ENCODE data around the gene MCC.

MCC gene

DNA sequence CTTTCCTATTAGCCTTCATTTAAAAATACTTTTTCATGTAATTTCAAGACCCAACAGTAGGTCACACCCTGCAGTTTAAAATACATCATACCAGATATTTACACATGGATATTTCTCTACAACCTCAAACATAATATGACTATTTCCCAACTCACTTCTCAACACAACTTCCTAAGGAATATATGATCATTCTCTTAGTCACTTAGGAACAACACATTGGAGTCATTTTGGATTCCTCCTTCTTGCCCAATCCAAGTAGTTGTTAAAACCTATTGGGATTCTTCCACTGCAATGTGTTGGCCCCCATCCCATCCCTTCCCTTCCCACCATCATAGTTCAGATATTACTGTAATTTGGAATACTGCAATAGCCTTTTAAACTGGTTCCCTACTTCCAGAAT lies 366.2 kb downstream of the MCC start:
- no peak for DNase-seq (ENCODE audit: low read depth in 2 of 2, low spot score in 1 of 2)

DNA sequence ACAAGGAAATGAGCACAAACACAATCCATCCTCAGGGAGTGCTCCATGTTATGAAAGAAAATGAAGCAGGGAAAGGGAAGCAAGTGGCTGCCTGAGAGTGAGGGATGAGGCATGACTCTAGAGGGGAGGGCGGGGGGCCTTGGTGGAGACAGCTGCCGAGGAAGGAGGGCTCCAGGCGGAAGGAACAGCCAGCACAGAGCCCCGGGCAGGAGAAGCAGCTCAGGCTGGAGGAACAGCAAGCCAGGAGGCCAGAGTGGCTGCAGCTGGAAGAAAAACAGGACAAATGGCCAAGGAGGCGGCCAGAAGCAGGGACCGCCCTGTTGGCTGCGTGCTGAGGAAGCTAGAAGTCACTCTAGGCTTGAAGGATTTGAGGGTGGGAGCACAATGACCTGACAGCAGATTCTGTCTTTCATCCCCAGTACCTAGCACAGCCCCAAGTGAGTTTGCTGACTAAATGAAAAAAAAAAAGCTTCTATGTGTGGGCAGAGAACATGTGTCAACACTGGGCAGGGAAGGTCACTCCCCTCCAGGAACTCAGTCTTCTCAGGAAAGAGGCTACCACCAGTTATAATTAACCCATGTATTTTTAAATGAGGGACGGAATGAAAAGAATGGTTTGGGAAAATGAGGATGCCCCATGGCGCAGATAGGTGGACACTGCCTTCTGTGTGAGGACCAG lies 368.9 kb downstream of the MCC start:
- no peak for DNase-seq (ENCODE audit: low read depth in 2 of 2, low spot score in 1 of 2)

DNA sequence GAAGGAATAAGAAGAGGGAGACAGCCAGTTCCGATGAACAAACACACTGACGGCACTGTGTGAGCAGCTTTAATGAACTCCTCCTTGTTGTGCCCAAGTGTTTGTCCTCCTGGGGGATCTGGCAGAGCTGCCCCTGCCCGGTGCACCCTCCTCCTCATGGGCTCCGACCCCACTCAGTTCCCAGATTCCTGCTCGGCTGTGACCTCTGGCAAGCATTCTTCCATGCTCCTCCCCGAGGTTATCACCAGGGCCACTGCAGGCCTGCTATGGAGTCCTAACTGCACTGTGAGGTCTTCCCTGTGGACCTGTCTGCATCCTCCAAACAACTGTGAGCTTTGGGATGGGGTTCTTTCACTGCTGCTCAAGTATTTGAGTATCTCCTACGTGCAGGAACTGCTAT lies 369.5 kb downstream of the MCC start:
- no peak for DNase-seq (ENCODE audit: low read depth in 2 of 2, low spot score in 1 of 2)

DNA sequence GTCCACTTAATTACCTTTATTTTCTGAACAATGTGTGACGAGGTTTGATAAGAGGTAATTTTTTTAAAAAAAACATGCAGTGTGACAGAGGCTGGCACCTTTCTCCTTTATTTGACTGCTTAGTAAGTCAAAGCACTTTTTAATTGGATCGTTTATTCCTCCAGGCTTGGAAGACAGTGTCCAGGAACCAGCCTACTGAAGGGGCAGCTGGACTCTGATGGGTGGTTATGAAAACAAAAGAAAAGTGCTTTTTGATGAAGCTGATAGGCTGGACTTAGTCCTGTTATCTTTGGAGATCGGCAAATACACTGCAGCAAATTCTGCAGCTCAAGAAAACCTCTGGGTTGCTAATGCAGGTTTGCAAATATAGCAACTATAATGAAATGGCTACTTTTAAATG lies 370.0 kb downstream of the MCC start:
- DNase-seq (ENCODE audit: low read depth in 2 of 2, low spot score in 1 of 2): no peak

DNA sequence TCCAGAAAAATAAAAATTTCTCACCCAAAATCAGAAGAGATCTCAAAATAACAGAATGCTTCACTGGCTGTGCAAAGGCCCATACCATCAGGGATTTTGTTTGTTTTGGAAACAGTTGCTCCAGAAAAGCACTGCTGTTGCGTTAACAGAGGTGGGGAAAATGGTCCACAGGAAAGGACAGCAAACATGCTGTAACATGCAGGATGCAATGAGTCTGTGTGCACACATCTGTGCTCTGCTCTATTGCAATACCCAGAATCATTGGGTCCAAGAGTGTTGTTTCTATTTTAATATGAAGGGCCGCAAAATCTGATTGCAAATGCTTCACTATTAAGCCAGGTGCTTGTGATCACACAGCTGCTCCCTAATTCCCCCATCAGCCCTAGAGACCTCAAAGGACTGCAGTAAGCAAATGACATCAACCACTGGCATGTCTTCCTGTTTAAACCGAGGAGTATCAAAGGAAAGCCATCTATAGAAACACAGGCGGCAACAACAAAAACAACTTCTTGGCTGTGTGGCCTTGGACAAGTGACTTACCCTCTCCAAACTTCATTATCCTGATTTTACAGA lies 370.6 kb downstream of the MCC start:
- no peak for DNase-seq (ENCODE audit: low read depth in 2 of 2, low spot score in 1 of 2)

DNA sequence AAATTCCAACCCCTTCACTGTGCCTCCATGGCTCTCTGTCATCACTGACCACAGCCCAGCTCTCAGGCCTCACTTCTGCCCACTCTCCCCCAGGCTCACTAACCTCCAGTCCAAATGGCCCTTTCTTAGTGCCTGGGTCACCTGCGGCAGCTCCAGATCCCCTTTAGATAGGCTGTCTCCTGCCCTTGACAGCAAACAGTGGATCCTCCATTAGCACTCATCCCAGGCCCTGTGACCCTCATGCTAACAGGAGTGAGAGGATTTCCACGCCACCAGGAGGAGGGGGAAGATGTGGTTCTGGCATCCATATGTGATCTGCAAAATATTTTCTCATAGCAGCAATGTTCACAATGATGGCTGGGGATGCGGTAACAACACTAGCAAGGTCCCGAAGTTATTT lies 372.3 kb downstream of the MCC start:
- no peak for DNase-seq (ENCODE audit: low read depth in 2 of 2, low spot score in 1 of 2)

DNA sequence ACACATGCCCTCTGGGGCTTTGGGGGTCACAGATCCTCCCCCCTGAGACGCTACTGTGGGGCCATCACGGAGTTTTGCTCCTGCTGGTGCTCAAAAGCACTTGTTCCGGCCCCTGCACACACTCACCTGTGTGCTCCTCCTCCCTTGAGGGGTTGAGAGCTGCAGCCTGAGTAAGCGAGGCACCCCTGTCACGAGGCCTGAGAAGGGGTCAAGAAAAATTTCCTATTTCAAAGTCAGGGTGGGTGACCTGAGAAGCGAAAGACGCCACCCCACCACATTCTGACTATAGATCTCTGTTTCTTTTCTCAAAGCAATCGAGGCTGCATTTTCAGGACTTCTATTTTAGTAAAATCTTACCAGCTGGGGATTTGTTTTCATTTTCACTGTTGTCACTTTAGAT lies 373.2 kb downstream of the MCC start:
- no peak for DNase-seq (ENCODE audit: low read depth in 2 of 2, low spot score in 1 of 2)

DNA sequence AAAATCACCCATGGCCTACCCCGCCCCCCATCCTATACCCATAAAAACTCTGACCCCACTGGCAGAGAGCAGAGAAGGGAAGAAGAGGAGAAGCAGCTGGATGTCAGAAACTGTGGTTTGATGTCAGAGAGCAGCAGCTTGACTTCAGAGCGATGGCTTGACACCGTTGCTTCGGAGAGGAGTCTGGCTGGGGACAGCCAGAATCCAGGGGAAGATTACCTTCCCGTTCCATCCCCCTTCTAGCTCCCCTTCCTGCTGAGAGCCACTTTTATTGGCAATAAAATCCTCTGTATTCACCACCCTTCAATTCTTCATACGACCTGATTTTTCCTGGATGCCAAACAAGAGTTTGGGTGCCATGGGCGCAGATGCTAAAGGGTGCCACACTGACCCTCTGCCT lies 373.7 kb downstream of the MCC start:
- no peak for DNase-seq (ENCODE audit: low read depth in 2 of 2, low spot score in 1 of 2)

DNA sequence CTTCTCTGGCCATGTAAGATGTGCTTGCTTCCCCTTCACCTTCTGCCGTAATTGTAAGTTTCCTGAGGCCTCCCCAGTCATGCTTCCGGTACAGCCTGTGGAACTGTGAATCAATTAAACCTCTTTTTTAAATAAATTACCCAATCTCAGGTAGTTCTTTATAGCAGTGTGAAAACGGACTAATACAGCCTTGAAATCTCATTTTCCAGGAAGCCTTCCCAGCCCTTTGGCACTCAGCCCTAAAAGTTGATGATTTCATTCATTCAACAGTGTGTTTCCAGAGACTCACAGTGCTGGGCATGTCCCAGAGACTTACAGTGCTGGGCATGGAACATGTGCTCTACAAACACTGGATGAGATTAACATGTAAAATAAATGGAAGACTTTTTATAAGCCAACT lies 375.8 kb downstream of the MCC start:
- no peak for DNase-seq (ENCODE audit: low read depth in 2 of 2, low spot score in 1 of 2)

DNA sequence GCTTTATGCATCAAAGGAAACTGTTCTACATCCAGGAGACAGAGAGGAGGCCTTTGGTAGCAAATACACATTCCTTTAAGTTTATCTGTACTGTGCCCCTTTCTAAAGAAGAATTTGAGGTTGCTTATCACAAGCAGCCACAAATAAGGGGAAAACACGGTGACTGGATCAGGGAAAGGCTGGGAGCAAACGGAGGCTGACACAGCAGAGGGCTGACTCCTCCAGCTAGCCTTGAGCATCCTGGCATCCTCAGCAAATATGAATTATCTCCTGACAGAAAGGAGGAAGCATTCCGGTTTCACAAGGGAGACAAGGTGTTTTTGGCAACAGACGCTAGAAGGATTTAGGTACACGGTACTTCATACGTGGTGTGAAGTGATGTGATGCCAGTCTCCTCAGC lies 378.1 kb downstream of the MCC start:
- DNase-seq (ENCODE audit: low read depth in 2 of 2, low spot score in 1 of 2): no peak

DNA sequence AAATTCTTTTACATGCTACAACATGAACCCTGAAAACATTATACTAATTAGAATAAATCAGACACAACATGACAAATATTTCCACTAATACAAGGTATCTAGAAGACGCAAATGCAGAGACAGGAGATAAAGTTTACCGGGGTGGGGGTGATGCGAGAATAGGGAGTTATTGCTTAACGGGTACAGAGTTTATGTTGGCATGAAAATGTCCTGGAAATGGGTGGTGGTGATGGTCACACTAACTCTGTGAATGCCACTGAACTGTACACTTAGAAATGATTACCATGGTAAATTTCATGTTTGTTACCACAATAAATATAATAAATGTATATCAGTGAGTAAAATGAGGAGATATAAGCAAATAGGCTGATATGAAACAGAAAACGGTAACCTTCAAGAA lies 378.9 kb downstream of the MCC start:
- no peak for DNase-seq (ENCODE audit: low read depth in 2 of 2, low spot score in 1 of 2)

DNA sequence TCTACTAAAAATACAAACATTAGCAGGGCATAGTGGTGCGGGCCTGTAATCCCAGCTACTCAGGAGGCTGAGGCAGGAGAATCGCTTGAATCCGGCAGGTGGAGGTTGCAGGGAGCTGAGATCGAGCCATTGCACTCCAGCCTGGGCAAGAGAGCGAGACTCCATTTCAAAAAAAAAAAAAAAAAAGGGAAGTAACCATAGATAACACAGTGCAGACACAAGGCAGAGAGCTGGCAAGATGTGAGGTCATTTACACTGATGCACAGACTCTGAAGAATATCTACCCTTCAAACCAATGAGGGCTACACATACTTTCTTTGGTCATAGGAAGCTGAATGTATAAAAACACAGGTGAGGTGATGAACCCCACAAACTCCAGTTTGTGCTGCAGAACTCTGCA lies 379.8 kb downstream of the MCC start:
- no peak for DNase-seq (ENCODE audit: low read depth in 2 of 2, low spot score in 1 of 2)

DNA sequence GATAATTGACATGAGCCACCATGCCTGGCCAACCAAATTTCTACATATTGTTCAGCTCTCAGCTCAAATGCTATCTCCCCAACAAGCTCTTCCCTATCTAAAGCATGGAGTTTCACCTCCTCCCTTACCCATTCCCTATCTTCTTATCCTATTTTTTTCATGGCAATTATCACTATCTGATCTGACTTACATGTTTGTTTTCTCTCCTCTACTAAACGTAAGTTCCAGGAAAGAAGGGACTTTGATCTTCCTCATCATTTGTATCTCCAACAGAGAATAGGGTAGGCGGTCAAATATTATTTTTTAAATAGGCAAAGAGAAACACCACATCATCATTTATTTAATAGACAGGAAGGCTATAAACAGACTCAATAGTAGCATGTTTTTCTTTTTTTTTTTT lies 381.4 kb downstream of the MCC start:
- no peak for DNase-seq (ENCODE audit: low read depth in 2 of 2, low spot score in 1 of 2)

DNA sequence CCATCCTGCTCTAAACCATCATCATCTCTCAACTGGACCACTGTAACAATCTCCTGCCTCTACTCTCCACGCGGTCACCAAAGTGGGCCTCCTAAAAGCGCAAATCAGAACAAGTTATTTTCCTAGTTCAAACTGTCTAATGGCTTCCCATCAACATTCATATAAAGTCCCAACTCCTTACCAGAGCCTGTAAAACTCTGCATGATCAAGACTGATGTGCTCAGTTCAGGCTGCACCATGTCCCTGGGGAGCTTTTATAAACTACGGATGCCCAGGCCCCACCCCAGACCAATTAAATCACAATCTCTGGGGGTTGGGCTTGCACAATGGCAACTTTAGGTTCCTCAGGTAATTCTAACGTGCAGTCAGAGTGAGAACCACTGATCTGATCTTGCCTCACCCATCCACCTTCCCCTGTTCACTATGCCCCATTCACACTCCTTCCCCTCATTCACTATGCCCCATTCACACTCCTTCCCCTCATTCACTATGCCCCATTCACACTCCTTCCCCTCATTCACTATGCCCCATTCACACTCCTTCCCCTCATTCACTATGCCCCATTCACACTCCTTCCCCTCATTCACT lies 382.5 kb downstream of the MCC start:
- no peak for DNase-seq (ENCODE audit: low read depth in 2 of 2, low spot score in 1 of 2)

DNA sequence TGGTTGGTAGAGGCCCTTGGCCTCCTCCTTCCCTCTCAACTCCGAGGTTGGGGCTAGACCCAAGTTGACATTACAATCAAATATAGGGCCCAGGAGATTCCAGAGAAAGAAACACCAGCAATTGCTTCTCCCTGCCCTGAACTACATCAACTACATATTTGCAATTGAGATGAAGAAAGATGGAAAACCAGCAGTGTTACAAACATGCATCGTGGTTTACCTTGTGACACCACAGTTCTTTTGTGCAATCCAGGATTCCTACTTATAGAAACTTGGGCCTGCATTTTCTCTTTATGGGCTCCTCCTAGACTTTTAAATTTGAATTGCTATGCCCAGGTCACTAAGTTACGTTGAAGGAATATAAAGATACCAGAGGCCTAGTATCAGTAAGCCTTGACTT lies 384.9 kb downstream of the MCC start:
- no peak for DNase-seq (ENCODE audit: low read depth in 2 of 2, low spot score in 1 of 2)

DNA sequence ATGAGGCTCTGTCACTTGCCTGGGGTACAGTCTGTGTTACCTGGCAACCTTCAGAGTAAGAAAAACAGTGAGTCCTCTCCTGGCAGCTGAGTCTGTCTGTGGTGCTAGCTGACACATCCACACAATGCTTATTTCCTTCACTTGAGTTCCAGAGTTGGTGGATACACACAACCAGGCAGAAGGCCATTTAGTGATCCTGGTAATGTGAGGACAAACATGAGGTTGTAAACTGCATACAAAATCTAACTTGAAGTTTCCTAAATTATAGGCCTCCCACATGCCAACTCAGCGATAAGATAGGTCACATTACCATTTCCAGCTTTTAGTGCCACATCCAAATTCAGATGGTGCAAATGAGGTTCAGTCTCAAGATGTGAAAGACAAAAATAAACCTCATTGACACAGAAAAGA lies 386.1 kb downstream of the MCC start:
- no peak for DNase-seq (ENCODE audit: low read depth in 2 of 2, low spot score in 1 of 2)

DNA sequence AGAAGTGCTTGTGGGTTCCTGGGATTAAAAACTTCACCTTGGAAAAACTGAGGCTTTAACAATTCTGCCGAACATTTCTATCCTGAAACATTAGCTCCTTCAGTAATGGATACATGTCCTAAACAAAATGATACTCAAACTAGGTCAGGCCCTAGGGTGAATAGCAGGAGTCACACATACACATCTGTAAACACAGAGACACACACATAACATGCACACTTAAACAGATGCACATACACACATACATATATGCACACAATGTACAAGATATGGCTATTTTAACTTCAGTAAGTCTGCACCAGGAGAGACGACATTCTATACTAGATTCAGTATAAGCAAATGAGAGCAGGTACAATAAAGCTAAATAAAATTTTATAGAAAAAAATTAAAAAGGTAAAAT lies 387.3 kb downstream of the MCC start:
- DNase-seq (ENCODE audit: low read depth in 2 of 2, low spot score in 1 of 2): no peak

DNA sequence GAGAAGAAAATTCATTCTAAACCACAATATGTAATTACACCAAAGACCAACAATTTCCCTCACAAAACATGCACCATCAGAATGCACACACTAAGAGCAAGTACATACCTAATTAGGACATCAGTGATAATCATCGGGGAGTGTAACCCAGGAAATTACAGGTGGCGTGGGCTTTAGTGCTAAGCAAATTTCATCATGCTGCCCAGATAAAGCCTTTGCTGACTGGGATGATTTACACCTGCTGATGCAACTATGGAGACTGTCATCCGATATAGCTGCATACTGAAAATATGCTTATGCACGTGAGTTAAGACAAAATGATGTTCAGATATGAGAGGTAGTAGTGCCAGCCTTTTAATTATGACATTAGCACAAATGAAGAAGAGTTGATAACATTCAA lies 388.4 kb downstream of the MCC start:
- no peak for DNase-seq (ENCODE audit: low read depth in 2 of 2, low spot score in 1 of 2)

DNA sequence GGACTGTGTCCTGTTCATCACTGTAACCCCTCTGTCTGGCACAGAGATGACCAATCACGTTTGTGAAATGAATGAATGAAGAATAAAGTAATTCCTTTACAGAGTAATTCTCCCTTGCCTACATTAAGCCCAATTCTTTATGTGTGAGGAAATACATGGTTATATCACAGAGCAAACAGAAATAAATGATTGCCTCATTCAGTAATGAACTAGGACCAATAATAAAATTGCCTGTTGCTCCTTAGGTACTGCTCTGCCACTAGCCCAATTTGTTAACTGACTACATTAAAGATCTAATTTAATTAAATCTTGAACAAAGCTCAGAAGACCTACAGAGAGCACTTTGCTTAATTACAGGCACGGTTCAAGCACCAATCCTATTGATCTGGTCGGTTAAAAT lies 389.9 kb downstream of the MCC start:
- no peak for DNase-seq (ENCODE audit: low read depth in 2 of 2, low spot score in 1 of 2)

DNA sequence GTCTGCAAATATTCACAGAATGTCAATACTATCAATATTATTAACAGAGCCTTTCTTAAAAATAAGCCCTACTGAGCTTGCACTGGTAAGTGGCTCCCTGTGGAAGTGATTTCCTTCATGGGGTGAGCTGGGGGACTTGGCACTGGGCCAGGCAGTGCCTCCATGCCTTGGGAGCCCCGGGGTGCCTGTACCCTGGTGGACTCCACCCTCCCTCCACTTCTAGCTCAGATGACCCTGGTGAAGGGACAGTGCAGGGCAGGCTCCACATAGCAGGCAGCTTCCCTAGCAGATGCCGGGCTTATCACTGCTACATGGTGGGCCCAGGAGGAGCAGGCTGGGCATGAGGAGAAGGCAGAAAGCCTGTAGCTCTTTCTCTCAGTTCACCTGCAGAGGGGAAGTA lies 392.4 kb downstream of the MCC start:
- DNase-seq (ENCODE audit: low read depth in 2 of 2, low spot score in 1 of 2): no peak

DNA sequence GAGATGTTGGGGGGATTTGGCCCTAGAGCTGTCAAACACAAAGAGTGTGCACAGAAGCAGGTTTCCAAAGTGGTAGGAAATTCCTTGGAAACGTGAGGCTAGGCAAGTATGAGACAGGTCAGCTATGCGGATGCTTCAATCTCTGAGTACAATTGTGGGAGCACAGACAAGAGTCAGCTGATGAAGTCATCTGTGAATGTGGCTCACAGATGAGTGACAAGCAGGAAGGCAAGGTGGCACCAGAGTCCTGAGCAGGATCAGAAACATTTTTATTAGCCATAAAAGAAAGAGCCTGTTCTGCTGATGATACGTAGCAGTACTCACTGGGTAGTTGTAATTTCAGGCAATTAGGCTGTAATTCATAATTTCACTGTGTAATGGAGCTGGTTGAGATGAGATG lies 394.7 kb downstream of the MCC start:
- DNase-seq (ENCODE audit: low read depth in 2 of 2, low spot score in 1 of 2): no peak

DNA sequence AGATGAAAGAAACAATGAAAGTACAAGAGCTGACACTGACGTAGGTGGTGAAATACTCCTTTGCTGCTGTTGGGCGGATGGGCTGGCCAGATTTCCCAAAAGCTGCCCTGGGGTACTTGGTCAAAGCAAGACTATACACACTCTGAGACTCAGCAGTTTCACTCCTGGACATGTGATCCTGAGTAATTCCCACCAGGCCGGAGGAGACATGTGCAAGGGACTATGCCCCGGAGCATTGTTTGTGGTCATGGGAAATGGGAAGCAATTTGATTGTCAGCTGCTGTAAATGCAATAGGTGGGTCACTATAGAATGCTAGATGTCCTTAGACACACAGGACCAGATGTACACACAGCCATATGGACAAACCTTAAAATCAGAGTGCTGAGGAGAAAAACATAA lies 395.6 kb downstream of the MCC start:
- DNase-seq (ENCODE audit: low read depth in 2 of 2, low spot score in 1 of 2): no peak

DNA sequence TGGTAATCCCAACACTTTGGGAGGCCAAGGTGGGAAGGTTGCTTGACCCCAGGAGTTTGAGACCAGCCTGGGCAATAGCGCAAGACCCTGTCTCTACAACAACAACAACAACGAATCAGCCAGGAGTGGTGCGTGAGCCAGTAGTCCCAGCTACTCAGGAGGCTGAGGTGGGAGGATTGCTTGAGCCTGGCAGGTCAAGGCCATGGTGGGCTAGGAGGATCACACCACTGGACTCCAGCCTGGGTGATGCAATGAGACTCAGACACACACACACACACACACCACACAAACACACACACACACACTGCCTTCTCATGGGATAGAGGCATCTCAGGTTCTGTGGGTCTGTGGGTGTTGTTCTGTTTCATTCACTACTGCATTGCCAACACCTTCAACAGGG lies 396.6 kb downstream of the MCC start:
- DNase-seq (ENCODE audit: low read depth in 2 of 2, low spot score in 1 of 2): no peak

Data from stimulated activated CD8-positive, alpha-beta memory T cell treated with anti-CD3 and anti-CD28 coated beads, Interleukin-4, amount 100 ng/mL, for 4 hours (primary cell).